Measurements from ENCODE around the gene OTULIN.

GRCh38 chr5:14628346-14628745, 36.2 kb upstream of the OTULIN start:
- TF ChIP-seq, protein P1, sequence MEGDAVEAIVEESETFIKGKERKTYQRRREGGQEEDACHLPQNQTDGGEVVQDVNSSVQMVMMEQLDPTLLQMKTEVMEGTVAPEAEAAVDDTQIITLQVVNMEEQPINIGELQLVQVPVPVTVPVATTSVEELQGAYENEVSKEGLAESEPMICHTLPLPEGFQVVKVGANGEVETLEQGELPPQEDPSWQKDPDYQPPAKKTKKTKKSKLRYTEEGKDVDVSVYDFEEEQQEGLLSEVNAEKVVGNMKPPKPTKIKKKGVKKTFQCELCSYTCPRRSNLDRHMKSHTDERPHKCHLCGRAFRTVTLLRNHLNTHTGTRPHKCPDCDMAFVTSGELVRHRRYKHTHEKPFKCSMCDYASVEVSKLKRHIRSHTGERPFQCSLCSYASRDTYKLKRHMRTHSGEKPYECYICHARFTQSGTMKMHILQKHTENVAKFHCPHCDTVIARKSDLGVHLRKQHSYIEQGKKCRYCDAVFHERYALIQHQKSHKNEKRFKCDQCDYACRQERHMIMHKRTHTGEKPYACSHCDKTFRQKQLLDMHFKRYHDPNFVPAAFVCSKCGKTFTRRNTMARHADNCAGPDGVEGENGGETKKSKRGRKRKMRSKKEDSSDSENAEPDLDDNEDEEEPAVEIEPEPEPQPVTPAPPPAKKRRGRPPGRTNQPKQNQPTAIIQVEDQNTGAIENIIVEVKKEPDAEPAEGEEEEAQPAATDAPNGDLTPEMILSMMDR (IDR thresholded peaks at IDR 0.05; ENCODE audit: low read length) = no peak
- TF ChIP-seq EZH2 (IDR thresholded peaks at IDR 0.05; ENCODE audit: borderline replicate concordance, low read length) = no peak
